ENCODE measurements around the gene CLSTN3. TPM values are rescaled to one million over a fixed set of nuclear protein-coding genes. Genes with fewer than 3 reads are reported as not detected.

Gene CLSTN3
- total and polyA plus RNA-seq, 10 of the 15 experiments (the other 5 are each of a cell fraction or from before 2014, with no cell fraction given) = 0.09 to 35.9 (median 11.3) TPM

- TF ChIP-seq, protein P1, sequence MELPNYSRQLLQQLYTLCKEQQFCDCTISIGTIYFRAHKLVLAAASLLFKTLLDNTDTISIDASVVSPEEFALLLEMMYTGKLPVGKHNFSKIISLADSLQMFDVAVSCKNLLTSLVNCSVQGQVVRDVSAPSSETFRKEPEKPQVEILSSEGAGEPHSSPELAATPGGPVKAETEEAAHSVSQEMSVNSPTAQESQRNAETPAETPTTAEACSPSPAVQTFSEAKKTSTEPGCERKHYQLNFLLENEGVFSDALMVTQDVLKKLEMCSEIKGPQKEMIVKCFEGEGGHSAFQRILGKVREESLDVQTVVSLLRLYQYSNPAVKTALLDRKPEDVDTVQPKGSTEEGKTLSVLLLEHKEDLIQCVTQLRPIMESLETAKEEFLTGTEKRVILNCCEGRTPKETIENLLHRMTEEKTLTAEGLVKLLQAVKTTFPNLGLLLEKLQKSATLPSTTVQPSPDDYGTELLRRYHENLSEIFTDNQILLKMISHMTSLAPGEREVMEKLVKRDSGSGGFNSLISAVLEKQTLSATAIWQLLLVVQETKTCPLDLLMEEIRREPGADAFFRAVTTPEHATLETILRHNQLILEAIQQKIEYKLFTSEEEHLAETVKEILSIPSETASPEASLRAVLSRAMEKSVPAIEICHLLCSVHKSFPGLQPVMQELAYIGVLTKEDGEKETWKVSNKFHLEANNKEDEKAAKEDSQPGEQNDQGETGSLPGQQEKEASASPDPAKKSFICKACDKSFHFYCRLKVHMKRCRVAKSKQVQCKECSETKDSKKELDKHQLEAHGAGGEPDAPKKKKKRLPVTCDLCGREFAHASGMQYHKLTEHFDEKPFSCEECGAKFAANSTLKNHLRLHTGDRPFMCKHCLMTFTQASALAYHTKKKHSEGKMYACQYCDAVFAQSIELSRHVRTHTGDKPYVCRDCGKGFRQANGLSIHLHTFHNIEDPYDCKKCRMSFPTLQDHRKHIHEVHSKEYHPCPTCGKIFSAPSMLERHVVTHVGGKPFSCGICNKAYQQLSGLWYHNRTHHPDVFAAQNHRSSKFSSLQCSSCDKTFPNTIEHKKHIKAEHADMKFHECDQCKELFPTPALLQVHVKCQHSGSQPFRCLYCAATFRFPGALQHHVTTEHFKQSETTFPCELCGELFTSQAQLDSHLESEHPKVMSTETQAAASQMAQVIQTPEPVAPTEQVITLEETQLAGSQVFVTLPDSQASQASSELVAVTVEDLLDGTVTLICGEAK (IDR thresholded peaks at IDR 0.05; ENCODE audit: borderline replicate concordance) = peak; percentile 63; the same call in 1 of the 2 replicates
- TF ChIP-seq SMARCA5 (IDR thresholded peaks at IDR 0.05) (peak; percentile 72; the same call in 1 of the 2 replicates), MAX (IDR thresholded peaks at IDR 0.05; ENCODE audit: low read depth, low read length) (peak; percentile 11; the same call in 1 of the 2 replicates), SIN3A (IDR thresholded peaks at IDR 0.05; ENCODE audit: low read depth, low read length) (peak; percentile 16; the same call in 1 of the 2 replicates), SP1 (IDR thresholded peaks at IDR 0.05; ENCODE audit: low read depth, low read length) (peak; percentile 91), CHD1 (IDR thresholded peaks at IDR 0.05; ENCODE audit: low read depth, low read length) (no peak), EGR1 (IDR thresholded peaks at IDR 0.05; ENCODE audit: borderline replicate concordance in 1 of 2, low read depth in 2 of 2, low read length in 2 of 2) (peak in 1 of 2 experiments; percentile 72; a peak in 2 of 3 replicates), GABPA (IDR thresholded peaks at IDR 0.05; ENCODE audit: low read depth) (0 out of 2 replicates have a peak, but pooled peaks have one; percentile 22), MLLT1 (IDR thresholded peaks at IDR 0.05) (peak; percentile 22; the same call in 1 of the 2 replicates), BACH1 (IDR thresholded peaks at IDR 0.05; ENCODE audit: borderline replicate concordance) (peak; percentile 41; the same call in 1 of the 2 replicates), SRF (IDR thresholded peaks at IDR 0.05; ENCODE audit: low read depth in 2 of 2, low read length in 2 of 2) (peak in 1 of 2 experiments; percentile 60; a peak in 1 of 4 replicates), CTCF (IDR thresholded peaks at IDR 0.05 in 2 of 3, conservative IDR thresholded peaks at IDR 0.05 in 1 of 3; ENCODE audit: control insufficient read depth in 2 of 3, extremely low read depth in 1 of 3, insufficient read depth in 1 of 3, low read depth in 3 of 3, low read length in 3 of 3) (0 out of 6 replicates have a peak, but pooled peaks of 1 of the 3 experiments have one; percentile 4), MYC (IDR thresholded peaks at IDR 0.05; ENCODE audit: insufficient read depth, insufficient read length, insufficient replicate concordance, low read length, severe bottlenecking) (no peak), CHD2 (IDR thresholded peaks at IDR 0.05; ENCODE audit: borderline replicate concordance, low read depth, low read length) (peak; percentile 51), MTA3 (IDR thresholded peaks at IDR 0.05; ENCODE audit: borderline replicate concordance, low read length) (no peak), ZNF622 (IDR thresholded peaks at IDR 0.05) (no peak), TCF12 (IDR thresholded peaks at IDR 0.05; ENCODE audit: low read depth, low read length) (peak; percentile 77; the same call in 1 of the 2 replicates)
- TF ChIP-seq, protein P2, sequence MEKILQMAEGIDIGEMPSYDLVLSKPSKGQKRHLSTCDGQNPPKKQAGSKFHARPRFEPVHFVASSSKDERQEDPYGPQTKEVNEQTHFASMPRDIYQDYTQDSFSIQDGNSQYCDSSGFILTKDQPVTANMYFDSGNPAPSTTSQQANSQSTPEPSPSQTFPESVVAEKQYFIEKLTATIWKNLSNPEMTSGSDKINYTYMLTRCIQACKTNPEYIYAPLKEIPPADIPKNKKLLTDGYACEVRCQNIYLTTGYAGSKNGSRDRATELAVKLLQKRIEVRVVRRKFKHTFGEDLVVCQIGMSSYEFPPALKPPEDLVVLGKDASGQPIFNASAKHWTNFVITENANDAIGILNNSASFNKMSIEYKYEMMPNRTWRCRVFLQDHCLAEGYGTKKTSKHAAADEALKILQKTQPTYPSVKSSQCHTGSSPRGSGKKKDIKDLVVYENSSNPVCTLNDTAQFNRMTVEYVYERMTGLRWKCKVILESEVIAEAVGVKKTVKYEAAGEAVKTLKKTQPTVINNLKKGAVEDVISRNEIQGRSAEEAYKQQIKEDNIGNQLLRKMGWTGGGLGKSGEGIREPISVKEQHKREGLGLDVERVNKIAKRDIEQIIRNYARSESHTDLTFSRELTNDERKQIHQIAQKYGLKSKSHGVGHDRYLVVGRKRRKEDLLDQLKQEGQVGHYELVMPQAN (conservative IDR thresholded peaks at IDR 0.05) = 0 out of 2 replicates have a peak, but pooled peaks have one; percentile 24
Measured at GRCh38 chr12:7189398-7190267, 59.5 kb downstream of the CLSTN3 start, which contains the start of gene PEX5 (continued).
